Stomach smooth muscle (tissue), 2 donors: ENCODE measurements around the gene CLMP.
A peak's percentile ranks its signal among the peaks of the same experiment; 100 is the strongest.

ENCODE experiments used
- H3K27ac ChIP-seq: one replicate; pipeline ENCODE4 v1.7.0; 2013; ENCODE audit warnings: mild to moderate bottlenecking, low read length, inconsistent platforms
- H3K27me3 ChIP-seq, 2 donors: one replicate each; pipeline ENCODE4 v1.7.0; 2013; ENCODE audit warnings: low read length in 2 of 2; ENCODE audit not compliant: insufficient read depth in 2 of 2, control insufficient read depth in 1 of 2
- H3K36me3 ChIP-seq, 2 donors: one replicate each; pipeline ENCODE4 v1.7.0; 2013; ENCODE audit warnings: low read length in 2 of 2; ENCODE audit not compliant: control insufficient read depth in 2 of 2, insufficient read depth in 2 of 2
- H3K4me1 ChIP-seq: one replicate; pipeline ENCODE4 v1.7.0; 2013; ENCODE audit warnings: low read length; ENCODE audit not compliant: control insufficient read depth, insufficient read depth
- H3K4me3 ChIP-seq, 2 donors: one replicate each; pipeline ENCODE4 v1.7.0; 2013; ENCODE audit warnings: low read length in 2 of 2
- H3K9ac ChIP-seq, 2 donors: one replicate each; pipeline ENCODE4 v1.7.0; 2013; ENCODE audit warnings: low read length in 2 of 2, mild to moderate bottlenecking in 1 of 2
- H3K9me3 ChIP-seq, 2 donors: one replicate each; pipeline ENCODE4 v1.7.0; 2013; ENCODE audit warnings: low read length in 2 of 2; ENCODE audit not compliant: control insufficient read depth in 2 of 2
- donor health status: healthy.
- donor health status: Pancreatic carcinoma.

The CLMP gene

DNA sequence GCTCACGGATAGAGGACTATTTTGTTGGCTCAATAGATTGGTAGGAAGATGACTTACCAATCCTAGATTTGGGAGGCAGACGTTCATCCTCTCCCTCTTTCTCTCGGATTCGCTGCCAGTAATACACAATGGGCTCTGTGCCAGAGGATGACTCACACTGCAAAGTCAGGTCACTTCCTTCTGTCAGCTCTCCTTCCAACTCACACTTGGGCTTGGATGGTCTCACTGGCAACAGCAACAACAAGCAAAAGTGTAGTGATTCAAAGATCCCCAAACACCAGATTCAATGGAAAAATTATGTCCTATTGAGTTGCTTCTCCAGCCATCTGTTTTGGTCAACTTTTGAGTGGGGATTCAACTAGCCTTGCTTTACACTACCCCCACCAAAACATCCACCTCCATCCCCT is 111.4 kb downstream of the CLMP start:
- Histone ChIP-seq H3K9me3 (peaks cover 0 to 9% of the 10 kb centered on the region in 2 donors), H3K36me3 (peaks cover 14 to 23% of the 10 kb centered on the region in 2 donors), H3K27me3 (no peaks in the 10 kb centered on the region), H3K4me3 (no peak overlapping the region), H3K27ac (peak overlapping the region; percentile 66), H3K9ac (no peak overlapping the region), H3K4me1 (peaks cover 9% of the 10 kb centered on the region)

DNA sequence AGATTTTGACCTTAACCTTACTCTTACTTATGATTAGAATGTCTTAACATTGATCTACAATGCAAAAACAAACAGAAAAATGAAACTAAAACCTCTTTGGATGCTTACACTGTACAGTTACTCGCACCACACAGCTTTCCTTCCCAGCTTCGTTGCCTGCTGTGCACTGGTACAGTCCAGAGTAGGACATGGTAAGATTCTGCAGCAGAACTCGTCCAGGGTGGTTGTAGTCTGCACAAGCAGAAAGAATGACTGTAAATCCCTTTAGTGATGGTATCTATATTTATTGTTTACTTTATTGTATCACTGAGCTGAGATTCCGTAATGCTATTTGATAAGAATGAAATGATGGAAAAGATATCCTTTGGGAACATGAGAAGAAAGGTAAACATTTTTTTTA is 112.1 kb downstream of the CLMP start:
- H3K9ac ChIP-seq = no peak overlapping the region
- no peaks in the 10 kb centered on the region for H3K27me3 ChIP-seq
- no peak overlapping the region for H3K4me3 ChIP-seq
- H3K9me3 ChIP-seq = peaks cover 0 to 9% of the 10 kb centered on the region in 2 donors
- peak overlapping the region; percentile 66 for H3K27ac ChIP-seq
- H3K36me3 ChIP-seq = peaks cover 14 to 23% of the 10 kb centered on the region in 2 donors
- H3K4me1 ChIP-seq = peaks cover 9% of the 10 kb centered on the region

GRCh38 chr11:123080015-123080414 is 115.0 kb downstream of the CLMP start:
- no peak overlapping the region for H3K4me3 ChIP-seq
- H3K9ac ChIP-seq = no peak overlapping the region
- peaks cover 0 to 9% of the 10 kb centered on the region in 2 donors for H3K9me3 ChIP-seq
- H3K27me3 ChIP-seq = no peaks in the 10 kb centered on the region
- no peak overlapping the region for H3K27ac ChIP-seq
- peaks cover 9% of the 10 kb centered on the region for H3K4me1 ChIP-seq
- peaks cover 23 to 30% of the 10 kb centered on the region in 2 donors for H3K36me3 ChIP-seq

DNA sequence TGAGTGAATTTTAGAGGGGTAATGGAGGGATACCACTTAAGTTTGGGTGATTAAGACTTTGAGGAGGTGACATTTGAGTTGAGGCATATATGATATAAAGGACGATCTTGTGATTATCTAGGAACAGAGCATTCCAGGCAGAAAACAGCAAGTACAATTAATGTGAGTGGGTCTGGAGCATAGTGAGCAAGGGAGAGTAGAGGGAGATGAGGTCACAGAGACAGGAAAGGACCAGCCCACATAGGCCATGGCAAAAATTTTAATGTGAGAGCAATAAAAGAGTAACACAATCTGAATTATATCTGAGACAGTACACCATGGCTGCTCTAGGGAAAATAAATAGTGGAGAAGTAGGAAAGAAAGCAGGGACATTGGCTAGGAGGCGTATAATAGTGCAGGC is 118.6 kb downstream of the CLMP start:
- Histone ChIP-seq H3K27ac (no peak overlapping the region), H3K4me3 (no peak overlapping the region), H3K9me3 (no peaks in the 10 kb centered on the region), H3K4me1 (no peaks in the 10 kb centered on the region), H3K36me3 (peaks cover 26 to 37% of the 10 kb centered on the region in 2 donors), H3K27me3 (no peaks in the 10 kb centered on the region), H3K9ac (no peak overlapping the region)

DNA sequence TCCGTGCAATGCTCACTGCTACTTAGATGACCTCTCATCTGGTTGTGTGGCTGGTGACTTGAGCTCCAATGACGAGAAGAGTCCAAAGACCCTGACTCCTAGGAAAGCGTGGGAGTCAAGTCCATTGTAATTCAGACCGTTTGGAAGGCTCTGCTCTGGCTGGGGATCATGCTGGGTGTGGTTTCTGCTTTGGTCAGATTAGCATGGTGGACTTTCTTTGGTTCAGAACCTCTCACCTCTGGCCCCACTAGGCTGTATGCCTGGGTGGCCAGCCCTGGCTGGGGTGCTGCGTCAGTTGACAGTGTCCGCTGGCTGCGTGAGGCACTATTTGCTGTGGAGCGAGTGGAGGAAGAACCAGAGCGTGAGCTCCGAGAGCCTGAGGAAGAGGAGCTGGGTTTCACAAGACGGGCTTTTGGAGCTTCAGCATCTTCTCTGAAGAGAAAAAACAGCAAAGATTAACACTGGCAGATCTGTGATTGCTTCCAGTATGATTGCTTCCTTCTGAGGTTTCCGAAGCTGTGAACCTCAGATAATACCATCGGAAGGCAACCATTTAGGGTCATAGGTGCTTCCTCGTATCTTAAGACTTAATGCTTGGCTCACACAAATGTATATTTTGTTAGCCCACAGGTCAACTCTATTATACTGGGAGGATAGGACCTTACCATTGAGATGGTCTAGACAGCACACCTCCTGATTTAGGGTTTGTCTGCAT is 121.5 kb downstream of the CLMP start:
- no peaks in the 10 kb centered on the region for H3K27me3 ChIP-seq
- peaks cover 23 to 30% of the 10 kb centered on the region in 2 donors for H3K36me3 ChIP-seq
- H3K9me3 ChIP-seq = no peaks in the 10 kb centered on the region
- H3K4me3 ChIP-seq = no peak overlapping the region
- H3K9ac ChIP-seq = no peak overlapping the region
- no peaks in the 10 kb centered on the region for H3K4me1 ChIP-seq
- H3K27ac ChIP-seq = no peak overlapping the region

GRCh38 chr11:123072762-123073161 is 122.3 kb downstream of the CLMP start:
- Histone ChIP-seq H3K27ac (no peak overlapping the region), H3K9ac (no peak overlapping the region), H3K9me3 (no peaks in the 10 kb centered on the region), H3K36me3 (peaks cover 23 to 30% of the 10 kb centered on the region in 2 donors), H3K4me3 (no peak overlapping the region), H3K4me1 (no peaks in the 10 kb centered on the region), H3K27me3 (no peaks in the 10 kb centered on the region)

- no peak overlapping the region for H3K9ac ChIP-seq
- no peak overlapping the region for H3K4me3 ChIP-seq
- H3K27ac ChIP-seq = no peak overlapping the region
- peaks cover 20 to 30% of the 10 kb centered on the region in 2 donors for H3K36me3 ChIP-seq
- H3K9me3 ChIP-seq = no peaks in the 10 kb centered on the region
- H3K27me3 ChIP-seq = no peaks in the 10 kb centered on the region
- no peaks in the 10 kb centered on the region for H3K4me1 ChIP-seq
These were observed 122.7 kb downstream of the CLMP start for GRCh38 chr11:123072332-123072761.

DNA sequence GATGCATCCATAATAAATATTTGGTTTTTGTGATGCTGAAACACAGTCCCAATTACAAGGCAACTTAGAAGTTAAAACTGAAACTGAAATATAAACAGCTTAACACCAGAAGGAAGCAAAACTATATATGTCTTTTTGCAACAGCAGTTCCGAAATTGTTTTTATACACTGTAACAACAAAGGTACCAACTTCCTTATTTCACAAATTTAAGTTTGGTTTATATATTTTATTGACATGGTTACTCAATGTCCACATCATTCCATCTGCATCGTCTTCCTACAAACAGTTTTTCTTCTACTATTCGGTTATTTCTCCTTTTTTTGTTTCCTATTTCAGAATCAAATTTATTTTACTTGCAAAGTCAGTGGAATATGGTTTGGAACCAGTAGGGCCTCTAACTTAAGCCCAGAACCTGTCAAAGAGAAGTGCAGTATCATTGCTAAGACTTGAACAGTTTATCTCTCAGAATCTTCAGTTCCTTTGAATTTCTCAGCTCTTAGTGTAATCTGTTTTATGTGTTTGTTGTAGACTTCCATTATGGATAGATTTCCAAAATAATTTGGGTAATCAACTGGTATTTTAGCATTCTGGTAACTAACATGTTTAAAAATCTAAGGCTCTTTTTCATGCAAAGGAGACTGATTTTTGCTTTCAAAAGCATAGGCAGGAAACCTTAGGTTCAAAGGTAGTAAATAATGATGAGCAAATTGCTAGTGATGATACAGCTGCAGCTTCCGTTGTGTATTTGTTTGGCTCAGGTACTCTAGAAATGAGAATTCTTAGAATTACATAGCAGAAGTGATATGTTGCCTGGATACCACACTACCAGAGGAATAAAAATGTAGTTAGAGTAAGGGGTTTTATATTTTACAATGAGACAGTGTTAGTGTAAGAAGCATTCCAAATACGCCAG is 124.9 kb downstream of the CLMP start:
- Histone ChIP-seq H3K9ac (peak overlapping the region in 1 of 2 donors; percentile 16), H3K4me1 (peaks cover 5% of the 10 kb centered on the region), H3K36me3 (peaks cover 15 to 23% of the 10 kb centered on the region in 2 donors), H3K9me3 (no peaks in the 10 kb centered on the region), H3K27me3 (no peaks in the 10 kb centered on the region), H3K27ac (no peak overlapping the region), H3K4me3 (no peak overlapping the region)

DNA sequence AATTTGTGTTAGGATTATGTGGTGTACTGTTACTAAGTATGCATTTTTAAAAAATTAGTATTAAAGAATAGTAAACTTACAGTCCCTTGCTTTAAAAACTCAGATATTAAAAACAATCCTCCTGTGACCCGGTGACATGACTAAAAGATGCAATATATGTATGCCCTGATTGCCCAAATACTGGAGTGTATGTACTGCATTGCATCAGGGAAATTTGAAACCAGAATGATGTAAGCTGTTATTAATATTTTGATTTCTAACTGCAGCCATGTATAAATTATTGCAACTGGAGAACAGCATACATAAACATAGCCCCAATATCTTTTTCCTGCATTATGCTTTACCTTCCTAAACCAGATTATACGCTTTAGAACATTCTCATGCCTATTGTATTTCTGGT is 129.4 kb downstream of the CLMP start:
- no peak overlapping the region for H3K4me3 ChIP-seq
- H3K27me3 ChIP-seq = no peaks in the 10 kb centered on the region
- H3K9ac ChIP-seq = no peak overlapping the region
- no peak overlapping the region for H3K27ac ChIP-seq
- peaks cover 27% of the 10 kb centered on the region for H3K4me1 ChIP-seq
- H3K9me3 ChIP-seq = no peaks in the 10 kb centered on the region
- peaks cover 0 to 3% of the 10 kb centered on the region in 2 donors for H3K36me3 ChIP-seq

GRCh38 chr11:123063826-123064657 is 131.0 kb downstream of the CLMP start:
- Histone ChIP-seq H3K27me3 (no peaks in the 10 kb centered on the region), H3K4me1 (peaks cover 41% of the 10 kb centered on the region), H3K27ac (peak overlapping the region; percentile 100), H3K9me3 (no peaks in the 10 kb centered on the region), H3K9ac (peak overlapping the region; percentile 21 to 96), H3K4me3 (peak overlapping the region; percentile 65 to 98), H3K36me3 (peaks cover 9 to 19% of the 10 kb centered on the region in 2 donors)
